ENCODE results near the gene AKAP8L.

AKAP8L gene

DNA sequence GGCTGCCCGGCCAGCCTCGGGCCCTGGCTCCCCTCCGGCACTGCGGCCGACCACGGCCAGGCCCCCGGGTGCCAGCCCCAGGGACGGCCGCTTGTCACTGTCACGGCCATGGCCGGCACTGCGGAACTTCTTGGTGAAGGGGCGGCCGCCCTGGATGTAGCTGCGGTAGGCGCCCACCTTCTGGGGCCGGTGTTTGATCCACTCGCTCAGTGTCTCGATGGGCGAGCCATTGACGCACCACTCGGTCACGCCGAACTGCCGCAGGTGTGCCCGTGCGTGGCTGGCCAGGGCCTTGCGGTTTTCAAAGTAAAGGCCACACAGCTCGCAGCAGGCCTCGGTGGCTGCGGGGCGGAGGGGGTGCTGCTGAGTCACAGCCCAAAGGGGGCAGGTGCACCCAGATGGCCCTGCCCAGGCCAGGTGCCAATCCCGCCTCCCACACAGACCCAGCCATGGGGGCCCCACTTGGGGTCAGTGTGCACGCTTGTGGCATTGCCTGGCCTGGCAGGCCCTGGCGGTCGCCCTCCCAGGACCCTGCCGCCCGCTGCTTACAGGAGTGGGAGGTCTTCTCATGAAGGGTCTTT, 6.0 kb upstream of the AKAP8L start:
- TF ChIP-seq, protein P1, sequence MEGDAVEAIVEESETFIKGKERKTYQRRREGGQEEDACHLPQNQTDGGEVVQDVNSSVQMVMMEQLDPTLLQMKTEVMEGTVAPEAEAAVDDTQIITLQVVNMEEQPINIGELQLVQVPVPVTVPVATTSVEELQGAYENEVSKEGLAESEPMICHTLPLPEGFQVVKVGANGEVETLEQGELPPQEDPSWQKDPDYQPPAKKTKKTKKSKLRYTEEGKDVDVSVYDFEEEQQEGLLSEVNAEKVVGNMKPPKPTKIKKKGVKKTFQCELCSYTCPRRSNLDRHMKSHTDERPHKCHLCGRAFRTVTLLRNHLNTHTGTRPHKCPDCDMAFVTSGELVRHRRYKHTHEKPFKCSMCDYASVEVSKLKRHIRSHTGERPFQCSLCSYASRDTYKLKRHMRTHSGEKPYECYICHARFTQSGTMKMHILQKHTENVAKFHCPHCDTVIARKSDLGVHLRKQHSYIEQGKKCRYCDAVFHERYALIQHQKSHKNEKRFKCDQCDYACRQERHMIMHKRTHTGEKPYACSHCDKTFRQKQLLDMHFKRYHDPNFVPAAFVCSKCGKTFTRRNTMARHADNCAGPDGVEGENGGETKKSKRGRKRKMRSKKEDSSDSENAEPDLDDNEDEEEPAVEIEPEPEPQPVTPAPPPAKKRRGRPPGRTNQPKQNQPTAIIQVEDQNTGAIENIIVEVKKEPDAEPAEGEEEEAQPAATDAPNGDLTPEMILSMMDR (IDR thresholded peaks at IDR 0.05; ENCODE audit: low read depth, low read length) = no peak
- no peak for DNase-seq (ENCODE audit: extremely low read depth, low read depth)

DNA sequence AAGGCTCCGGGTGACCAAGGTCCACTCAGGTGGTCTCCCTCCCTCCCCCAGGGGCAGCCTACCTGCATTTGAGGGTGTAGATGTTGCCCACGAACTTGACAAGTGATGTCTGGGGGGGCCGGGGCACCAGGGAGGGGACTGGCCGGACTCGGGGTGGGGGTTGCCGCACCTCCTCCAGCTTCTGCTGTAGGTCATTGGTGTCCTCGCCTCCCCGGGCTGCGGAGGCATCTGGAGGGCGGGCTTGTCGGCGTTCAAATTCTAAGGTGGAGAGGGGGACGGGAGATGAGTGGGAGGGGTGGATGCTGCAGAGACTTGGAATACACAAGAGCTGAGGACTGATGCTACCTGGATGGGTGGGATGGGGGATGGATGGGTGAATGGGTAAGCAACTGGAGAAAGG, 5.3 kb upstream of the AKAP8L start:
- no peak for DNase-seq (ENCODE audit: extremely low read depth, low read depth)
- TF ChIP-seq, protein P1 (IDR thresholded peaks at IDR 0.05; ENCODE audit: low read depth, low read length) = no peak

DNA sequence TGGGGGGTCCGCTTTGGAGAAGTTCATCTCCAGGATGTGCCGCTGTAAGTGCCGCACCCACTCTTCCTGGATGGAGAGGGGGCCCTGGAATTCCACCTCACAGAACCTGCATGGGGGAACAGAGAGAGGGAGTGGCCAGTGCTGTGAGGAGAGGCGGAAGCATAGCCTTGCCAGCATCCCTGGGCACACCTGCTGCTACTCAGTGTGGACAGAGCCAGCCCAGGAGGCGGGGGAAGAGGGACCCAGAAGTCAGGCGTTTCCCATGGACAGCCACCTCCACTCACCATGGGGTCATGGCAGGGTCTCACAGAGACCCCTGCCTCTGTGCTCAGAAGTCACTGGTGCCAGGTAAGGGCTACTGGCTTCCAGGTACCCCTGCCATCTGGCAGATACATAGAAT, 4.3 kb upstream of the AKAP8L start:
- no peak for DNase-seq (ENCODE audit: extremely low read depth, low read depth)
- TF ChIP-seq, protein P1 (IDR thresholded peaks at IDR 0.05; ENCODE audit: low read depth, low read length) = no peak

DNA sequence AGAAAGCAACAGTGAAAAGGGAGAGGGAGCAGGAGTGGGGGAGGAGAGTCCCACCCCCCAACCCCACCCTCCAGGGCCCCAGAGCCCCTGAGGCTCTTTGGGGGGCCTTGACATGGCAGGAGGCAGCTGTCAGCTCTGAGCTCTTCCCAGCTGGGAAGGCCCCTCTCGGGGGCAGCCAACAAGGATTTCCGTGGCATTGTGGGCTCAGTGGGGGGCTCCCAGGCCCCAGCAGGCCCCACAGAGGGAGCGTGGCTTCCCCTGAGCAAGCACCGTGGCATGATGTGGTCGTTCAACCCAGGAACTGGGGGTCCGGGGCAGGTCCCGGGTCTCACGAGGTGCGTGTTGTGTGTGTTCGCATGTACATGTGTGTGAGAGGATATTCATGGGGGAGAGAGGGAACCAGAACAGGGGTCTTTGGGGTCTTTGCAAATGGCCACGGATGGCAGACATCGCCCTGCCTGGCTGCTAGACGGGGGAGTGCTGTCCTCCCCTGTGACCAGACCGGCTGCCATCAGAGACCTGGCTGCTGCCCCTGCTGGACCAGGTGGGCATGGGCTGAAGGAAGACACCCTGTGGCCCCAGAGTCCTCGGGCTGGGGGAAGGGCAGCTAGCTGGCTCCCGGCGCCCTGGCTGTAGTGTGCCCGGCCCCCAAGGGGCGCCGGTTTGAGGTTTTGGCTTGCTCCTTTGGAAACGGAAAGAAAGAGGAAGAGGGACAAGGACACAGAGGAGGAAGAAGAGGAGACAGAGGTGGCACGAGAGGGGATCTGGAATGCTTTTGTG, 3.7 kb upstream of the AKAP8L start:
- TF ChIP-seq, protein P1 (IDR thresholded peaks at IDR 0.05; ENCODE audit: low read depth, low read length) = no peak
- no peak for DNase-seq (ENCODE audit: extremely low read depth, low read depth)

DNA sequence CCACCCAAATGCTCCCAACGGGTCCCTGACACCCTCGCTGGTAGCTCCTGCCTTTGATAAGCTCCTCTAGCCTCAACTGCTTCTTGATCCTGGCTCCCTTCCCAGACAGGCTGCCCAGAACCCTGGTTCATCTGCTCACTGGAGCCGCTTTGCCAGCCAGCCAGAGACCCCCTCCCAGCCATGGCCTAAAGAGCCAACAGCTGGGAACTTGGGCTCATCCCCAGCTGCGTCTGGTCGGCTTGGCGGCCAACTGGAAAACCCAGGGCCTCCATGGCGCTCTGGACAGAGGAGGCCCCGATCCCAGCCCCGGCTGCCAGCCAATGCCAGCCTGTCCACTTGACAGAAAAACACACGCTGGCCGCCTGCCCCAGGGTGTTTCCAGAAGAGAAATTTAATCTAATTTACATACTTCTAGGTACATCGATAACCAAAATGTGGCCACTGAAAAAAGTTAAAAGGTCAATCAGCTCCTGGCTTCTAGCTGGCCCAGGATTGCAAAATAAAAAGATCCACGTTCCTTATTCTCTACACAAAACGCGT, 3.0 kb upstream of the AKAP8L start:
- no peak for DNase-seq (ENCODE audit: extremely low read depth, low read depth)
- TF ChIP-seq, protein P1 (IDR thresholded peaks at IDR 0.05; ENCODE audit: low read depth, low read length) = no peak

DNA sequence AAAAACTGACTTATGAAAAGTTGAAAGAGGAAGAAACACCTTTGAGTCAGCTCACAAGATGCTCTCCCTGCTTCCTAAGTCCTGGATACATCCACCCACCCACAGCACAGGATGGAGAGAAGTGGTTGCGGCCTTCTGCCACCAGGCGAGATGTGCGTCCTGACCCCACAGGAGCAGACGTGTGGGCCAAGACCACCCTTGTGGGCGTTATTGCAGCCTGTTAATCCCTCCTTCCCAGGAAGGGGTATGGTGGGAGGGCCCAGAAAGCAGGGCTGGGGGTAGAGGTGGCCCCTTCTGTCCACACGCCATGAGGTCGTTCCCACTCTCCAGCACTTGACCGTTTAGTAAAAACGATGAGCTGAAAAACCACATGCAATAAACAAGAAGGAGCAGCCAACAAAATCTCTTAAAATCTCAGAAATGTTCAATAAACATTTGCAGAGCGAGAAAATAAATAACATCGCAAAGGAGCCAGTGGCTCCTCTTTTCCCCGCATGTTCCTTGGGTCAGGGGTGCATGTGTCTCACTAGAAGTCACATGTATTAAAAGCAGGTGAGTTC, 2.4 kb upstream of the AKAP8L start:
- no peak for DNase-seq (ENCODE audit: extremely low read depth, low read depth)
- TF ChIP-seq, protein P1 (IDR thresholded peaks at IDR 0.05; ENCODE audit: low read depth, low read length) = no peak
